ENCODE data around the gene SNPH.
A peak's percentile ranks its signal among the peaks of the same experiment; 100 is the strongest.

The SNPH gene

GRCh38 chr20:1287306-1287705 is 21.2 kb downstream of the SNPH start:
- H3K4me3 ChIP-seq (ENCODE audit: low read length), result no peak overlapping the region
- H3K27ac ChIP-seq (ENCODE audit: low read length), result no peak overlapping the region
- peak overlapping the region; percentile 3; the same call in 1 of the 2 replicates for H2AFZ ChIP-seq (ENCODE audit: low read length)
- no peaks in the 10 kb centered on the region for H3K27me3 ChIP-seq (replicated peaks; ENCODE audit: insufficient read depth, low read length)
- H3K4me1 ChIP-seq (ENCODE audit: low read length), result peaks cover 13% of the 10 kb centered on the region
- TF ChIP-seq, protein P1, sequence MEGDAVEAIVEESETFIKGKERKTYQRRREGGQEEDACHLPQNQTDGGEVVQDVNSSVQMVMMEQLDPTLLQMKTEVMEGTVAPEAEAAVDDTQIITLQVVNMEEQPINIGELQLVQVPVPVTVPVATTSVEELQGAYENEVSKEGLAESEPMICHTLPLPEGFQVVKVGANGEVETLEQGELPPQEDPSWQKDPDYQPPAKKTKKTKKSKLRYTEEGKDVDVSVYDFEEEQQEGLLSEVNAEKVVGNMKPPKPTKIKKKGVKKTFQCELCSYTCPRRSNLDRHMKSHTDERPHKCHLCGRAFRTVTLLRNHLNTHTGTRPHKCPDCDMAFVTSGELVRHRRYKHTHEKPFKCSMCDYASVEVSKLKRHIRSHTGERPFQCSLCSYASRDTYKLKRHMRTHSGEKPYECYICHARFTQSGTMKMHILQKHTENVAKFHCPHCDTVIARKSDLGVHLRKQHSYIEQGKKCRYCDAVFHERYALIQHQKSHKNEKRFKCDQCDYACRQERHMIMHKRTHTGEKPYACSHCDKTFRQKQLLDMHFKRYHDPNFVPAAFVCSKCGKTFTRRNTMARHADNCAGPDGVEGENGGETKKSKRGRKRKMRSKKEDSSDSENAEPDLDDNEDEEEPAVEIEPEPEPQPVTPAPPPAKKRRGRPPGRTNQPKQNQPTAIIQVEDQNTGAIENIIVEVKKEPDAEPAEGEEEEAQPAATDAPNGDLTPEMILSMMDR (IDR thresholded peaks at IDR 0.05; ENCODE audit: low read length), result no peak
- TF ChIP-seq EZH2phosphoT487 (IDR thresholded peaks at IDR 0.05; ENCODE audit: low read length), result no peak
- no peaks in the 10 kb centered on the region for H3F3A ChIP-seq (ENCODE audit: insufficient read depth, low read length)
- H3K79me2 ChIP-seq (ENCODE audit: low read length), result no peaks in the 10 kb centered on the region
- peak overlapping the region; percentile 51 for H3K4me2 ChIP-seq (ENCODE audit: low read depth, low read length)
- no peaks in the 10 kb centered on the region for H3K36me3 ChIP-seq (replicated peaks; ENCODE audit: insufficient read depth, low read length)
- H3K9me3 ChIP-seq (replicated peaks; ENCODE audit: insufficient read depth, low read length), result no peaks in the 10 kb centered on the region
- DNase-seq, result peak; percentile 79
- H3K9ac ChIP-seq (ENCODE audit: low read length), result no peak overlapping the region
- no peaks in the 10 kb centered on the region for H3K9me2 ChIP-seq (replicated peaks; ENCODE audit: insufficient read depth, low read length)
- no peaks in the 10 kb centered on the region for H4K20me1 ChIP-seq (ENCODE audit: insufficient read depth, low read length)

- no peak overlapping the region for H2AFZ ChIP-seq (ENCODE audit: low read length)
- no peaks in the 10 kb centered on the region for H3K79me2 ChIP-seq (ENCODE audit: low read length)
- no peak overlapping the region for H3K4me3 ChIP-seq (ENCODE audit: low read length)
- H3K27ac ChIP-seq (ENCODE audit: low read length), result no peak overlapping the region
- H3F3A ChIP-seq (ENCODE audit: insufficient read depth, low read length), result no peaks in the 10 kb centered on the region
- TF ChIP-seq EZH2 (optimal IDR thresholded peaks at IDR 0.05; ENCODE audit: low read depth, low read length) (no peak), EZH2phosphoT487 (IDR thresholded peaks at IDR 0.05; ENCODE audit: low read length) (no peak)
- TF ChIP-seq, protein P1 (IDR thresholded peaks at IDR 0.05; ENCODE audit: low read length), result no peak
- no peaks in the 10 kb centered on the region for H3K27me3 ChIP-seq (replicated peaks; ENCODE audit: insufficient read depth, low read length)
- H3K9me3 ChIP-seq (replicated peaks; ENCODE audit: insufficient read depth, low read length), result no peaks in the 10 kb centered on the region
- no peaks in the 10 kb centered on the region for H4K20me1 ChIP-seq (ENCODE audit: insufficient read depth, low read length)
- no peak overlapping the region for H3K9ac ChIP-seq (ENCODE audit: low read length)
- H3K4me1 ChIP-seq (ENCODE audit: low read length), result peaks cover 13% of the 10 kb centered on the region
- DNase-seq, result no peak
- peak overlapping the region; percentile 51 for H3K4me2 ChIP-seq (ENCODE audit: low read depth, low read length)
- no peaks in the 10 kb centered on the region for H3K9me2 ChIP-seq (replicated peaks; ENCODE audit: insufficient read depth, low read length)
- H3K36me3 ChIP-seq (replicated peaks; ENCODE audit: insufficient read depth, low read length), result no peaks in the 10 kb centered on the region
Observed at GRCh38 chr20:1287787-1288569, 21.9 kb downstream of the SNPH start.

GRCh38 chr20:1291191-1291741 is 25.2 kb downstream of the SNPH start:
- no peaks in the 10 kb centered on the region for H3K9me2 ChIP-seq (replicated peaks; ENCODE audit: insufficient read depth, low read length)
- no peaks in the 10 kb centered on the region for H3F3A ChIP-seq (ENCODE audit: insufficient read depth, low read length)
- H3K9me3 ChIP-seq (replicated peaks; ENCODE audit: insufficient read depth, low read length), result no peaks in the 10 kb centered on the region
- H4K20me1 ChIP-seq (ENCODE audit: insufficient read depth, low read length), result no peaks in the 10 kb centered on the region
- H3K27ac ChIP-seq (ENCODE audit: low read length), result no peak overlapping the region
- no peak overlapping the region for H2AFZ ChIP-seq (ENCODE audit: low read length)
- H3K4me3 ChIP-seq (ENCODE audit: low read length), result no peak overlapping the region
- TF ChIP-seq, protein P1 (IDR thresholded peaks at IDR 0.05; ENCODE audit: low read length), result no peak
- TF ChIP-seq EZH2 (optimal IDR thresholded peaks at IDR 0.05; ENCODE audit: low read depth, low read length) (no peak), EZH2phosphoT487 (IDR thresholded peaks at IDR 0.05; ENCODE audit: low read length) (no peak)
- peaks cover 13% of the 10 kb centered on the region for H3K4me1 ChIP-seq (ENCODE audit: low read length)
- H3K27me3 ChIP-seq (replicated peaks; ENCODE audit: insufficient read depth, low read length), result no peaks in the 10 kb centered on the region
- H3K36me3 ChIP-seq (replicated peaks; ENCODE audit: insufficient read depth, low read length), result no peaks in the 10 kb centered on the region
- no peak overlapping the region for H3K9ac ChIP-seq (ENCODE audit: low read length)
- no peaks in the 10 kb centered on the region for H3K79me2 ChIP-seq (ENCODE audit: low read length)
- no peak overlapping the region for H3K4me2 ChIP-seq (ENCODE audit: low read depth, low read length)
- no peak for DNase-seq
